C4-2B (cell line): ENCODE measurements around the gene NFKBIE.
A peak's percentile ranks its signal among the peaks of the same experiment; 100 is the strongest.

Source experiments
- CTCF ChIP-seq: fragments of 450-650 bp; conservative IDR thresholded peaks from 2 replicates; pipeline ENCODE4 v1.5.1; 2017; ENCODE audit warnings: mild to moderate bottlenecking
- ZFX ChIP-seq: fragments of 450-650 bp; IDR thresholded peaks from 2 replicates; pipeline ENCODE4 v1.6.1; 2017

DNA sequence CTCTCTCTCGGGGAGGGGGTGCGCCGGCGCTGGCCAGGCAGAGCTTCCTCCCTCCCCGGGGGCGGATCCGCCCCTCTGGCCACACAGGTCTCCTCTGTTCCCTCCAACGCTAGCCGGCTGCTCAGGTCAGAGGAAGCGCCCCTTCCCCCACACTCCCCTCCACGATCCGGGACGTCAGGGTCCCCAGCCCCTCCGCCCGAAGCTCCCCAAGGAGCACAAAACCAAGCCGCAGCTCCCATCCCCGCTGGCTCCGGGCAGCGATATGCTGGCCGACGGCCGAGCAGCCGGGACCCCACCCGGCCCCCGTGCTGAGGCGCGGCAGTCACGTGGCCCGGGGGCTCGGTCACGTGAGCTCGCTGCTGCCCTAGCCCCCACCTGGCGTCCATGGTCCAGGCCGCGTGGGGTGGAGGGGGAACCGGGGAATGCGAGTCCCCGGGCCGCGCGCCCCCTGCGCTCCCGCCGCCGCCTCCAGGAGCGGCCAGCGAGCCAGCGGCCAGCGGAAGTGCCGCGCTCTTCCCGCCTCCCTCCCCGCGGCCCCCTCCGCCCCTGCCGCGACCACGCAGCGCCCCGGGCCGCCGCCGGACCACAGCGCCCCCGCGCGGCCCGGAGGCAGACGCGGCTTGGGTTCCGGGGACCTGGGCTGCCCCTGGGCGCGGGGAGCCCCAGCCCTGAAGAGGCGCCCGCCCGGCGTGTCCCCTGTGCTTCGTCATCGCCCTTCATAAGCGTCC lies 8.2 kb downstream of the NFKBIE start, which contains the start of gene SLC35B2:
- TF ChIP-seq CTCF (peak; percentile 98), ZFX (peak; percentile 53; the same call in 1 of the 2 replicates)
